ENCODE results near the gene LASP1. TPM values are rescaled to one million over a fixed set of nuclear protein-coding genes. Genes with fewer than 3 reads are reported as not detected.

The LASP1 gene
- polyA plus RNA-seq, 1 donor from 2014 or later = 56.3 TPM

- H3K9ac ChIP-seq (ENCODE audit: low read length) = no peak overlapping the region
- H3K9me3 ChIP-seq (ENCODE audit: low read length) = no peaks in the 10 kb centered on the region
- no peak overlapping the region for H3K4me2 ChIP-seq (ENCODE audit: low read length)
- no peaks in the 10 kb centered on the region for H3K36me3 ChIP-seq (ENCODE audit: insufficient read depth, low read length)
- no peaks in the 10 kb centered on the region for H4K20me1 ChIP-seq (ENCODE audit: insufficient read depth)
- no peaks in the 10 kb centered on the region for H3F3A ChIP-seq (ENCODE audit: insufficient read depth, low read length, poor library complexity, severe bottlenecking)
- no peaks in the 10 kb centered on the region for H3K27me3 ChIP-seq (ENCODE audit: insufficient read depth, low read depth, low read length)
- H3K79me2 ChIP-seq (replicated peaks; ENCODE audit: insufficient read depth, low read length) = no peaks in the 10 kb centered on the region
- TF ChIP-seq SMC3 (conservative IDR thresholded peaks at IDR 0.05; ENCODE audit: poor library complexity) (no peak), POLR2AphosphoS5 (IDR thresholded peaks at IDR 0.05) (no peak), TAF1 (IDR thresholded peaks at IDR 0.05; ENCODE audit: low read depth) (no peak), REST (IDR thresholded peaks at IDR 0.05; ENCODE audit: borderline replicate concordance) (no peak), EZH2 (IDR thresholded peaks at IDR 0.05; ENCODE audit: borderline replicate concordance, insufficient read depth, low read length, poor library complexity, severe bottlenecking) (no peak), RAD21 (conservative IDR thresholded peaks at IDR 0.05) (no peak), CTCF (IDR thresholded peaks at IDR 0.05; ENCODE audit: poor library complexity, severe bottlenecking) (no peak)
- H2AFZ ChIP-seq (ENCODE audit: low read depth, low read length) = no peak overlapping the region
- H3K4me3 ChIP-seq (ENCODE audit: low read length) = no peak overlapping the region
- no peaks in the 10 kb centered on the region for H3K9me2 ChIP-seq (ENCODE audit: insufficient read depth, low read length)
- no peak overlapping the region for H3K27ac ChIP-seq (ENCODE audit: low read length)
Measured at GRCh38 chr17:38904892-38905291, 35.0 kb downstream of the LASP1 start.

GRCh38 chr17:38905375-38905774 is 35.5 kb downstream of the LASP1 start:
- Histone ChIP-seq H3K27ac (ENCODE audit: low read length) (no peak overlapping the region), H3K4me2 (ENCODE audit: low read length) (no peak overlapping the region), H2AFZ (ENCODE audit: low read depth, low read length) (no peak overlapping the region), H3F3A (ENCODE audit: insufficient read depth, low read length, poor library complexity, severe bottlenecking) (no peaks in the 10 kb centered on the region), H3K36me3 (ENCODE audit: insufficient read depth, low read length) (no peaks in the 10 kb centered on the region), H3K9ac (ENCODE audit: low read length) (no peak overlapping the region), H4K20me1 (ENCODE audit: insufficient read depth) (no peaks in the 10 kb centered on the region), H3K9me2 (ENCODE audit: insufficient read depth, low read length) (no peaks in the 10 kb centered on the region), H3K27me3 (ENCODE audit: insufficient read depth, low read depth, low read length) (no peaks in the 10 kb centered on the region), H3K4me3 (ENCODE audit: low read length) (no peak overlapping the region), H3K79me2 (replicated peaks; ENCODE audit: insufficient read depth, low read length) (no peaks in the 10 kb centered on the region), H3K9me3 (ENCODE audit: low read length) (no peaks in the 10 kb centered on the region)
- TF ChIP-seq SMC3 (conservative IDR thresholded peaks at IDR 0.05; ENCODE audit: poor library complexity) = no peak
- no peak for TF ChIP-seq TAF1 (IDR thresholded peaks at IDR 0.05; ENCODE audit: low read depth)
- no peak for TF ChIP-seq POLR2AphosphoS5 (IDR thresholded peaks at IDR 0.05)
- no peak for TF ChIP-seq RAD21 (conservative IDR thresholded peaks at IDR 0.05)
- no peak for TF ChIP-seq CTCF (IDR thresholded peaks at IDR 0.05; ENCODE audit: poor library complexity, severe bottlenecking)
- no peak for TF ChIP-seq EP300 (conservative IDR thresholded peaks at IDR 0.05; ENCODE audit: poor library complexity, severe bottlenecking)
- no peak for TF ChIP-seq REST (IDR thresholded peaks at IDR 0.05; ENCODE audit: borderline replicate concordance)
- TF ChIP-seq MXI1 (conservative IDR thresholded peaks at IDR 0.05; ENCODE audit: poor library complexity, severe bottlenecking) = no peak
- no peak for TF ChIP-seq EZH2 (IDR thresholded peaks at IDR 0.05; ENCODE audit: borderline replicate concordance, insufficient read depth, low read length, poor library complexity, severe bottlenecking)

Data from neural cell (in vitro differentiated cells).